ENCODE data around the gene ZNF697. TPM values are rescaled to one million over a fixed set of nuclear protein-coding genes. Genes with fewer than 3 reads are reported as not detected.
A peak's percentile ranks its signal among the peaks of the same experiment; 100 is the strongest.

Gene ZNF697
- total and polyA plus RNA-seq, 5 experiments from 2014 or later, result 0.08 TPM; not detected in 4

DNA sequence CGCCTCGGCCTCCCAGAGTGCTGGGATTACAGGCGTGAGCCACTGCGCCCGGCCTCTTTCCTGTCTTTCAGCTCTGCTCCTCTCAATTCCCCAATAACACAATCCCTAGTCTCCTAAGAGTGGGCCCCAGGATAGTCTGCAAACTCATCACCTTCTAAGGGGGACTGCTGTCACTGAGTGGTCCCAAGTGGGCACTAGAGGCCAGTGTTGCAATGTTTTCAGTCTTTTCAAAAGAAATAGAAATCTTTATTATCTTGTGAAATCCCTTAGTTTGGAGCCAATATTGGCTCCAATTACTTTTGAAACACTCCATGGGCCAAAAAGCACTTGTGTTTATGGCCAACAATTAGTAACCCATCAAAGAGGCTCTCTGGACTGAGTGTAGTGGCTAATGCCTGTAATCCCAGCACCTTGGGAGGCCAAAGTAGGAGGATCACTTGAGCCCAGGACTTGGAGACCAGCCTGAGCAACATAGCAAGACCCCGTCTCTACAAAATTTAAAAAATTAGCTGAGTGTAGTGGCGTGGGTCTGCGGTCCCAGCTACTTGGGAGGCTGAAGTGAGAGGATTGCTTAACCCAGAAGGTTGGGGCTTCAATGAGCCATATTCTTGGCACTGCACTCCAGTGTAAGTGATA lies 28.6 kb upstream of the ZNF697 start:
- POLR2A ChIA-PET, result no interaction called here
- no peak overlapping the region for H3K27ac Mint-ChIP-seq

DNA sequence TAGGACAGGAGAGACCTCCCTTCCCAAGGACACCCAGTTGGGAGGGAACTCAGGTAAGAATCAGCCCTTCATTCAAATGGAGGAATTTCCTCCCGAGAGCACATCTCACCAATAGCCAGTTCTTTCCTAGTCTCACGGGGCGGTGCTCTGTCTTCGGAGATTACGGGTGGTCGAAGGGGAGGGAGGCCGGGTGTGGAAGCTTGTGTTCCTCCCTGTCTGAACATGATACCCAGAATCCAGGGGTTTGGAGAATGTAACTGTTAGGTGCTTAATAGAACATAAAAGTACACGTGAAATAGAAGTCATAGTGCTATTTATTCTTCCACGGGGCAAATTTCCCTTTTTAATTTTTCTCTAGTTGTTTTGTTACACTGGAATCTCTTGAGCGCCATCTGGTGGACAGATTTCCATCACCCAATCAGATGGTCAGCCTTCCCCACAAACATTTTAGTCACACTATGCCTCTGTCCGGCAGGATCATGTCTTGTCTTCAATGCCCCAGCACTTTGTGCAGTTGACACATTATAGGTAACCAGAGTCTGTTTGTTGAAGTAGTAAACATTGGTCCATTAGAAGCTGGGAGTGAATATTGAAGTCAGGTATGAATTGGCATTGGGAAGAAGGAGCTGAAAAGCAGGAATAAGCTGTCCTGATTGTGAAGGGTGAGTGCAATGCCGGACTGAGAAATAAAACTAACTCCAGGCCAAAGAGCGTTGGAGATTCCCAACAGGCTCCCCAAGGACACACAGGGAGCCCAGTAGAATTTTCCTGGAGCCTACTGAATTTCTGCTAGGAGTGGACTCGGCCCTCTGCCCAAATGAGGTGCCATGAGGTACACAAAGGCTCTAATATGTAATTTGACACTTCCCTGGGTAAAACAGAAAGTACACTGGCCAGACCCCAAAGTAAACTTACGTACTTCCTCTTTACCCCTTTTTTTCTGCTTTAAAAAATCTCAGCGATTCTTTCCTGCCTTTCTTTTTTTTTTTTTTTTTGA lies 27.6 kb upstream of the ZNF697 start:
- peaks cover 7 to 25% (median 17%) of the 10 kb centered on the region in 5 donors for H3K27me3 Mint-ChIP-seq
- POLR2A ChIA-PET, result no interaction called here
- peak overlapping the region; percentile 71 to 82 (median 79) for H3K4me3 Mint-ChIP-seq
- H3K27ac Mint-ChIP-seq, result peak overlapping the region in 2 of 10 donors; percentile 10 to 60
- H3K9me3 Mint-ChIP-seq, result no peaks in the 10 kb centered on the region
- H3K36me3 Mint-ChIP-seq, result no peaks in the 10 kb centered on the region
- H3K4me1 Mint-ChIP-seq, result peaks cover 5 to 15% (median 8%) of the 10 kb centered on the region in 4 donors
- DNase-seq, result peak; percentile 23 to 76 (median 56)
- ATAC-seq, result peak; percentile 61 to 64

More for the DNA sequence above, 28.6 kb upstream of the ZNF697 start:
- peaks cover 7 to 25% (median 12%) of the 10 kb centered on the region in 5 donors for H3K27me3 Mint-ChIP-seq
- no peaks in the 10 kb centered on the region for H3K9me3 Mint-ChIP-seq
- DNase-seq (no peak), ATAC-seq (no peak)
- peaks cover 5 to 15% (median 8%) of the 10 kb centered on the region in 4 donors for H3K4me1 Mint-ChIP-seq
- no peak overlapping the region for H3K4me3 Mint-ChIP-seq
- H3K36me3 Mint-ChIP-seq, result no peaks in the 10 kb centered on the region

DNA sequence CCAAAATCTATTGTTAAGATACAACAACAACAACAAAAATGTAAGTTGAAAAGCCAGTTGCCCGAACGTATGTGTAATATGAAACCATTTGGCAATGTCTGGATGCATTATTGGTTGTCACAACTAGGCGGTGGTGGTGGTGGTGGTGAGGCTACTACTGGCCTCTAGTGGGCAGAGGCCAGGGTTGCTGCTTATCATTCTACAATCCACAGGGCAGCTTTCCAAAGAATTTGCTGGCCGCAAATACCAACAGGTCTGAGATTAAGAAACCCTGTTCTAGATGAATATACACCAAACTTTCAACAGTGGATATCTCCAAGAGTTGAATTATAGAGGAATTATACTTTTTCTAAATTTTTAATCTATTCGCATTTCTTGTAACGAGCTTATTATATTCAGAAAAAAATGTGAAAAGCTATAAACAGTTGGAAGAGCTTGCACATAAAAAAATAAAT lies 26.8 kb upstream of the ZNF697 start:
- Mint-ChIP-seq H3K4me1 (peaks cover 5 to 15% (median 8%) of the 10 kb centered on the region in 4 donors), H3K27me3 (peaks cover 7 to 25% (median 20%) of the 10 kb centered on the region in 5 donors), H3K36me3 (peaks cover 0 to 2% (median 0%) of the 10 kb centered on the region in 3 donors), H3K9me3 (no peaks in the 10 kb centered on the region), H3K27ac (peak overlapping the region in 1 of 10 donors; percentile 46), H3K4me3 (peak overlapping the region in 8 of 10 donors; percentile 71 to 82 (median 78))
- DNase-seq (peak in 4 of 10 donors; percentile 8 to 43 (median 27)), ATAC-seq (peak in 1 of 2 donors; percentile 85)
- POLR2A ChIA-PET, result no interaction called here

GRCh38 chr1:119674111-119674526 lies 26.1 kb upstream of the ZNF697 start:
- Mint-ChIP-seq H3K27ac (no peak overlapping the region), H3K4me1 (peaks cover 5 to 15% (median 8%) of the 10 kb centered on the region in 4 donors), H3K36me3 (peaks cover 0 to 5% (median 0%) of the 10 kb centered on the region in 3 donors), H3K27me3 (peaks cover 10 to 25% (median 20%) of the 10 kb centered on the region in 5 donors), H3K4me3 (no peak overlapping the region), H3K9me3 (no peaks in the 10 kb centered on the region)
- POLR2A ChIA-PET, result no interaction called here
- DNase-seq, result no peak
- no peak for ATAC-seq

DNA sequence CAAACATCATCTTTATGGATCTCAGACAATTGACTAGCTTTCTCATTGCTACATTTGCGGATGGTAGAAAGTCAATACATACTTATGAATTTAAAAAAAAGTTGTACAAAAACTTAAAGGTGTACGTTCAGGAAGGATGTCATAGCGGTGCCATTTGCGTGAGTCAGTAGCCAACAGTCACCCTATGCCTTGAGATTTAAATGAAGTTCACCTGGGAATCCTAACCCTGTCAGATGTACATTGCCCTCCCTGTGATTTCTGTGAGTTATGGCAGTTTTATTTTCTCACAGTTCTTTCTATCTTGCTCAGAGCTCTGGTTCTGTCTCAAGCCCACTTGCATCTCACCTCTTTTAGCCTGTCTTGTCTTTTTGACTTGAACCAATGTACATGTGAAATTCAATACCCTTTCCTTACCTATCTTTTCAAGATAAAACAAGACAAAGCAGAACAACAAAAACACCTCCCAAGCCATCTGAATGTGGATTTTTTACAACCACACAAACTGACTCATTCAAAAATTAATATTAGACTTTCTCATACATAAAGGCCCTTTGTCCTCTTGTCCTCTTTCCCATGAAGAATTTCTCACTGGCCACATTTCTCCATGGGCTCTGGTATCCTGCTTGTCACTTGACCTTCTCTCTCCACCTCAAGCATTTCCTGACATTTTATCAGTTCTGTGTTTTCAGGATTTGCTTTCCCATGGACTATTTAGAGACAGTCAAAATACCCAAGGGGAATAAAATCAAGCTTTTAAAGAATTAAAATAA lies 25.3 kb upstream of the ZNF697 start:
- Mint-ChIP-seq H3K36me3 (peaks cover 0 to 5% (median 0%) of the 10 kb centered on the region in 3 donors), H3K27me3 (peaks cover 10 to 25% (median 19%) of the 10 kb centered on the region in 5 donors), H3K4me3 (no peak overlapping the region), H3K27ac (no peak overlapping the region), H3K4me1 (peaks cover 5 to 15% (median 8%) of the 10 kb centered on the region in 4 donors), H3K9me3 (no peaks in the 10 kb centered on the region)
- ATAC-seq (no peak), DNase-seq (no peak)
- POLR2A ChIA-PET, result no interaction called here

- no peak for ATAC-seq
- Mint-ChIP-seq H3K27ac (no peak overlapping the region), H3K27me3 (peaks cover 15 to 28% (median 19%) of the 10 kb centered on the region in 5 donors), H3K4me1 (peaks cover 5 to 14% (median 8%) of the 10 kb centered on the region in 4 donors), H3K36me3 (peaks cover 0 to 5% (median 0%) of the 10 kb centered on the region in 3 donors), H3K4me3 (no peak overlapping the region), H3K9me3 (no peaks in the 10 kb centered on the region)
- POLR2A ChIA-PET, result no interaction called here
- no peak for DNase-seq
Observed at GRCh38 chr1:119670898-119671297, 22.8 kb upstream of the ZNF697 start.

DNA sequence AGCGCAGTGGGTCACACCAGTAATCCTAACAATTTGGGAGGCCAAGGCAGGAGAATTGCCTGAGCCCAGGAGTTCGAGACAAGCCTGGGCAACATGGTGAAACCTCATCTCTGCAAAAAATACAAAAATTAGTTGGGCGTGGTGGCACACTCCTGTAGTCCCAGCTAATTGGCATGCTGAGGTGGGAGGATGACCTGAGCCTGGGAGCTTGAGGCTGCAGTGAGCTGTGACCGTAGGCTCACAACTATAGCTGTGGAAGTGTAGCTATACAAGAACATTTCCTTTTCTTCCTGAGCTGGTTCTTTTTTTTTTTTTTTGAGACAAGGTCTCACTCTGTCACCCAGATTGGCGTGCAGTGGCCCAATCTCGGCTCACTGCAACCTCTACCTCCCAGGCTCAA lies 19.1 kb upstream of the ZNF697 start:
- Mint-ChIP-seq H3K36me3 (peaks cover 0 to 5% (median 0%) of the 10 kb centered on the region in 3 donors), H3K4me1 (no peaks in the 10 kb centered on the region), H3K4me3 (no peak overlapping the region), H3K27me3 (peaks cover 7 to 26% (median 10%) of the 10 kb centered on the region in 5 donors), H3K27ac (no peak overlapping the region), H3K9me3 (no peaks in the 10 kb centered on the region)
- no peak for ATAC-seq
- DNase-seq, result no peak
- POLR2A ChIA-PET, result no interaction called here

GRCh38 chr1:119664067-119664466 lies 16.0 kb upstream of the ZNF697 start:
- POLR2A ChIA-PET, result no interaction called here

GRCh38 chr1:119662034-119662437 lies 14.0 kb upstream of the ZNF697 start:
- DNase-seq, result no peak
- no peaks in the 10 kb centered on the region for H3K36me3 Mint-ChIP-seq
- POLR2A ChIA-PET, result no interaction called here

More at GRCh38 chr1:119664067-119664466, 16.0 kb upstream of the ZNF697 start:
- DNase-seq (no peak), ATAC-seq (no peak)
- Mint-ChIP-seq H3K27me3 (peaks cover 3 to 42% (median 19%) of the 10 kb centered on the region in 5 donors), H3K4me3 (no peak overlapping the region), H3K9me3 (no peaks in the 10 kb centered on the region), H3K4me1 (no peaks in the 10 kb centered on the region), H3K27ac (no peak overlapping the region), H3K36me3 (no peaks in the 10 kb centered on the region)

DNA sequence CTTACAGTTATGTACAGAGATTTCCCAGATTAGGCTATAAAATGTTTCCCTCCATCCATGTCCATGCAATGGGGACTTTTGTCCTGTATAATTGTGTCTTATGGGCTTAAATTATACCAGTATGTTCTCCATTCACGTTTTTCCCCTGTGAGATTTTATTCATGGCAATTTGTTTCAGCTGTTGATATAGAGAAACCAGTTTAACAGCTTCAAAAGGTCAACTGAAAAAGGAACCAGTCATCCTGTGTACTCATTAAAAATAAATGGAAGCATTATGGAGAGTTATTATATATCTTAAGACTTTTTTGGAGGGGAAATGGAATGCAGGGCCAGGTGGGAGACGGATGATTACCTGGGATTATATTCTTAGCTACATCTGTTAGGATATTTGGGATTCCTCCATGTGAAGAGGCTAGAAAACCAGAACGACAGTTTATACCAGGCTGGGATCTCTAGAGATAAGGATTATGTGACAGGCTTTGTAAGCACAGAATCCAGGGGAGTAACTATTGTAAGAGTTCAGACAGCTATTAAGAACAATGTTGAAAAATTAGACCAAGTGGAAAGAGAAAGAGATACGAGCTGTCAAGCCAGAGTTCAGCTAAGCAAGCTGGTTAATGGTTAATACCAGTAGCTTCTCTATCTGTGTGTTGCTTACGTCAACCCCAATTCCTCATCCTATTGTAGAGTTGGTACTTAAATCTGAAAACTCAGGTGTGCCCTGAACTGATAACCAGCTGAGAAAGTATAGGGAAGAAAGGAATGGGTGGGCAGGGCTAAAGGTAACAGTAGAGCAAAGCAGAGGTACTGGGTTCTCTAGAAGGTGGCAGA lies 12.4 kb upstream of the ZNF697 start:
- ATAC-seq (no peak), DNase-seq (no peak)
- no peak overlapping the region for H3K4me3 Mint-ChIP-seq
- H3K27ac Mint-ChIP-seq, result no peak overlapping the region
- no peaks in the 10 kb centered on the region for H3K9me3 Mint-ChIP-seq
- H3K36me3 Mint-ChIP-seq, result no peaks in the 10 kb centered on the region
- POLR2A ChIA-PET, result no interaction called here
- H3K27me3 Mint-ChIP-seq, result peaks cover 3 to 44% (median 25%) of the 10 kb centered on the region in 5 donors
- no peaks in the 10 kb centered on the region for H3K4me1 Mint-ChIP-seq

More at GRCh38 chr1:119662034-119662437, 14.0 kb upstream of the ZNF697 start:
- ATAC-seq, result no peak
- H3K27ac Mint-ChIP-seq, result no peak overlapping the region
- no peaks in the 10 kb centered on the region for H3K9me3 Mint-ChIP-seq
- peaks cover 3 to 42% (median 22%) of the 10 kb centered on the region in 5 donors for H3K27me3 Mint-ChIP-seq
- no peaks in the 10 kb centered on the region for H3K4me1 Mint-ChIP-seq
- no peak overlapping the region for H3K4me3 Mint-ChIP-seq

DNA sequence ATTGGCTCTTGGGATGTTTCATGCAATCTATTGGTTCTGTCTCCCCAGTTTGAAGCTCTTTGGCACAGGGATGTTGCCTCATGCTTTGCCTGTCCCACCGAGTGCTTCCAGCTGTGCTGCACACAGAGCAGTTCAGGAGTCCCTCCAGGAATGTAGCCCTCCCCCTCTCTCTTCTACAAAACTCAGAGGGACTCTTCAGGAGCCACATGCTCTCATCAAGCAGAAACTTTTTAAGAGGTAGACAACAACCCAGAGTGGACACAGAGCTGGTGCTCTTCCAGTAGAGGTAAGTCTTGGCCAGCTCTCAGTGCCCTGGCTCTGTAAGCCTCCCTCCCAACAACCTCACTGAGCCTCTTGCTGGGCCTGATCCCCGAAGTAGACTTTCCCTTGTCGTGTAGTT lies 11.6 kb upstream of the ZNF697 start:
- Mint-ChIP-seq H3K27me3 (peaks cover 7 to 49% (median 30%) of the 10 kb centered on the region in 5 donors), H3K36me3 (no peaks in the 10 kb centered on the region), H3K4me3 (no peak overlapping the region), H3K27ac (no peak overlapping the region), H3K4me1 (no peaks in the 10 kb centered on the region), H3K9me3 (no peaks in the 10 kb centered on the region)
- ATAC-seq (no peak), DNase-seq (no peak)
- POLR2A ChIA-PET, result no interaction called here

Measured in naive thymus-derived CD8-positive, alpha-beta T cell (primary cell).